ENCODE results near the gene SHLD2.
"Not testable (repeated sequence)": the region's sequence is repeated elsewhere in the genome, so short reads cannot be mapped to it uniquely, and the experiment has no call there.

Gene SHLD2

GRCh38 chr10:87127607-87128156 lies 32.7 kb downstream of the SHLD2 start:
- intact Hi-C loops (cut with DNase I): not testable (repeated sequence)

DNA sequence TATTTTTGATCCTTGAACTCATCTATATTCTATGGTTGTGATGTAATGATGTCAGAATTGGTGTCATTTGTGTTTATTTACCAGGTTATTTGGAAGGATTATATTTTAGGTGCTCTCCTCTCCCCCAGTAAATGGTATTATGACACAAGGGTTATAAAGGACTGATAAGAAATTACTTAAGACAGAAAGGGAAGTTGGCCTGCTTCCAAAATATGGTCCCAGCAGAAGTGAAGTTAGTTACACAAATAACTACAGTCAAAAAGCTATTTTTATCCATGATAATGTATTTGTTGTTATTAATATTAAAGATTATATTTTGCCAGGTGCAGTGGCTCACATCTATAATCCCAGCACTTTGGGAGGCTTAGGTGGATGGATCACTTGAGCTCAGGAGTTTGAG lies 37.2 kb downstream of the SHLD2 start:
- DNase-seq: not testable (repeated sequence)

More at GRCh38 chr10:87127607-87128156, 32.7 kb downstream of the SHLD2 start:
- DNase-seq: not testable (repeated sequence)

GRCh38 chr10:87133936-87134335 lies 38.9 kb downstream of the SHLD2 start:
- DNase-seq; intact Hi-C loops (cut with DNase I): not testable (repeated sequence)

More for the DNA sequence above, 37.2 kb downstream of the SHLD2 start:
- intact Hi-C loops (cut with DNase I): not testable (repeated sequence)

DNA sequence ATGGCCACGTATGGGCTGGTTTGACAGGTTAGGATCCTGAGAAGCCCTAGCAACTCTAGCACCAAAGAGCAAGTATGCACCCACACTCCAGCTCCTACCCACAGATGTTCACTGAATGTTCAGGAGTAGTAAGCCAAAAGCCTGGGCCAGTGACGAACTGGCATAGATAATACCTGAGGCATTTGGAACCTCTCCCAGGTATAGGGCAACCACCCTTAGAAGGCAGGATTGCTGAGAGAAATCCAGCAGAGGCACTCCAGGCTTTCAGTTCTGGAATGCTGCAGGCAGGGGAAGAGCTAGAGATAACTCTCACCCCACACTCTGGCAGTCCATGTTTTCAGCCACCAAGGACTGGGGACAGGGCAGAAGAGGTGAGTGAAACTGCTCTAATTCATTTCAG lies 39.4 kb downstream of the SHLD2 start:
- DNase-seq; intact Hi-C loops (cut with DNase I): not testable (repeated sequence)

DNA sequence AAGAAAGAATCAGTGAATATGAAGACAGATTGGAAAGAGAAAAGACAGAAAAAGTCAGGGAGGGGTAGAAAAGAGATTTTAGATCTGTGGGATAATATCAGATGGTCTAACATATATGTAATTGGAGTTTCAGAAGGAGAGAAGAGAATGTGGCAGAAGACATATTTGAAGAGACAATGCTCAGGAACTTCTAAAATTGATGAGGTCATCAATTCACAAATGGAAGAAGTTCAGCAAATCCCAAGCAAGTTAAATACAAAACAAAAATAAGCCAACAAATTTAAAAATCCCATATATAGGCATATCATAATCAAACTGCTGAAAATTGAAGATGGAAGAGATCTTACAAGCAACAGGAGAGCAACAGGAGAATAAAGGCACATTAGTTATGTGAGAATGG lies 42.5 kb downstream of the SHLD2 start:
- intact Hi-C loops (cut with DNase I); DNase-seq: not testable (repeated sequence)

DNA sequence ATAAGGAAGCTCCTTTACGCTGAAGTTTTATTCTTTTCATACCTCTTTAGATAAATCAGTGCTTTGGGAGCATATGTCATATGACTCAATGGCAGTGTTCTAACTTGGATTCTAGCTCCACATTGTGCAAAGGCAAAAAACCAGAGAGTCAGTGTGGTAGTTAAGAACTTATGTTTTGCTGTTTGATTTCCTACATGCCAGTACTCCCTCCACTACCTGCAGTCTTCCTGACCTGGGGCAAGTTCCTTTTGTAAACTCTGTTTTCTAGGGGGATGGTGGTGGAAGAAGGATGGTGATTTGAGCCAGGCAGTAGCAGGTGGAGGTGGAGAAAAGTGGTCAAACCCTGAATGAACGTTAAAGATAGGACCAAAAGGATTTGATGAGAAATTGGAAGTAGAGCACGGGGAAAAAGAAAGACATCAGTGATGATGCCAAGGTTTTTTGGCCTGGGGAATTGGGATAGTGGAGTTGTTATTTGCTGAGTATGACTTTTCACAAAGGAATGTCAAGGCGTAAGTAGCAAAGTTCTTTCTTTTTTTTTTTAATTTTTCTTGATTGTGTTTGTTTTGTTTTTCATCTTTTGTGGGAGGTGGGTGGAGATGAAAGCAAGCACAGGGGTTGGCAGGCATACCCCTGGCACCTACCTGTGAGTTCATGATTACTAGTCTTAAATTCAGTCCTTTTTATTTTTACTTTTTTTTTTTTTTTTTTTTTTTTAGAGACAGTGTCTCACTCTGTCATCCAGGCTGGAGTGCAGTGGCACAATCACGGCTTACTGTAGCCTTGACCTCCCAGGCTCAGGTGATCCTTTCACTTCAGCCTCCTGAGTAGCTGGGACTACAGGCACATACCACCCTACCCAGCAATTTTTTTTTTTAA lies 47.5 kb downstream of the SHLD2 start:
- intact Hi-C loops (cut with DNase I); DNase-seq: not testable (repeated sequence)

DNA sequence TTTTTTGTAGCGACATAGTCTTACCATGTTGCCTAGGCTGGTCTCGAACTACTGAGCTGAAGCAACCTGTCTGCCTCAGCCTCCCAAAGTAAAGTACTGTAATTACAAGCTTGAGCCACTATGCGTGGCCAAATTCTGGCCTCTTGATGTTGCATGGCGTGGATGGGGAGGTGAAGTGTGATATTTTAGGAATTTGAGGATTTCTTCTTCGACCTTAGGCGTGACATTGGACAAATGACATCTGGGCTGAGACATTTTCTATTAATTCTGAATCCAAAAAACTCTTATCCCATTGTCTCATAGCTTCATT lies 48.1 kb downstream of the SHLD2 start:
- intact Hi-C loops (cut with DNase I); DNase-seq: not testable (repeated sequence)

GRCh38 chr10:87145598-87145997 lies 50.6 kb downstream of the SHLD2 start:
- intact Hi-C loops (cut with DNase I): not testable (repeated sequence)

GRCh38 chr10:87149020-87149609 lies 54.1 kb downstream of the SHLD2 start:
- intact Hi-C loops (cut with DNase I); DNase-seq: not testable (repeated sequence)

More at GRCh38 chr10:87145598-87145997, 50.6 kb downstream of the SHLD2 start:
- DNase-seq: not testable (repeated sequence)

DNA sequence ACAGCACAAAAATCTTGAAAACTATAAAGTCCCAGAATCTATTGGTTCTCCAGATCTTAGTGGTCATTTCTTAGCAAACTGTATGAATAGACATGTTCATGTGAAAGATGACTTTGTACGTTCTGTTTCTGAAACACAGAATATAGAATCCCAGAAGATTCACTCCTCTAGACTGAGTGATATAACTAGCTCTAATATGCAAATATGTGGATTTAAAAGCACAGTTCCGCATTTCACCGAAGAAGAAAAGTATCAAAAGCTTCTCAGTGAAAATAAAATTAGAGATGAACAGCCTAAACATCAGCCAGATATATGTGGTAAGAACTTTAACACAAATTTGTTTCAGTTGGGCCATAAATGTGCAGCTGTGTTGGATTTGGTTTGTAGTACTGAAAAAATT lies 56.5 kb downstream of the SHLD2 start:
- DNase-seq: not testable (repeated sequence)

DNA sequence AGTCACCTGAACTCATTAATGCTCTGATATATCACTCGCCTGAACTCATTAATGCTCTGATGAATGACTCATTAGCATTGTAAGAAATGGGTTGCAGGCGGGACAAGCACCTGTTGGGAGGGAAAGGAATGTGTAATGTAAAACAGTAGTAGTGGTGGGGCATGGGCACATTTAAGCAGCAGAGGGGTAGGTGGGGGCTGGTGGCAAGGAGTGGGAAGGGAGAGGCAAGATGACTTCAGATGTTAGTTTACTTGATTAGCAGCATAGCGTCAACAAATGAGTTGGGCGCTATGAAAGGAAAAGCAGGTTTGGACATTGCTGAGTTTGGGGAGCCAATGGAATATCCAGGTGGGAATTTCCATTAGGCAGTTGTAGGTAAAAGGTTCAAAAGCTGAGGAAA lies 61.8 kb downstream of the SHLD2 start:
- DNase-seq: not testable (repeated sequence)

More for the DNA sequence above, 56.5 kb downstream of the SHLD2 start:
- intact Hi-C loops (cut with DNase I): not testable (repeated sequence)

DNA sequence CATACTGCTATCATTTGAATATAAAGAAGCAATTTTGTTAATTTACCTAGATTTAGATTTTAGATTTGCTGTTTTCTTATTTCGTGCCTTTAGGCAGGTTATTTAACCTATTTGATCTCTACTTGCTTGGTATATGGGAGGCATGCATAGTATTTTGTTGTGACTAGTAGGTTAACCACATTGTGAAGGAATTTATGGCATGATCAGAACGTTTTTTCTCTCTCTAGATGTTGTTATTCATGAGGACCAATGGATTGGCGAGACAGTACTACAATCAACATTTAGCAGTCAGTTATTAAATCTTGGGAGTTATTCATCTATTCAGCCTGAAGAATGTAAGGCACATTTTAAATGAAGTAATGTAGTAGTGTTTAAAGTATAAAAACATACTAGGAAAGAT lies 62.8 kb downstream of the SHLD2 start:
- intact Hi-C loops (cut with DNase I): not testable (repeated sequence)

More for the DNA sequence above, 61.8 kb downstream of the SHLD2 start:
- intact Hi-C loops (cut with DNase I): not testable (repeated sequence)

GRCh38 chr10:87162703-87163293 lies 67.8 kb downstream of the SHLD2 start:
- intact Hi-C loops (cut with DNase I); DNase-seq: not testable (repeated sequence)

More for the DNA sequence above, 62.8 kb downstream of the SHLD2 start:
- DNase-seq: not testable (repeated sequence)

- DNase-seq; intact Hi-C loops (cut with DNase I): not testable (repeated sequence)
Observed at GRCh38 chr10:87163414-87163813, 68.4 kb downstream of the SHLD2 start.

DNA sequence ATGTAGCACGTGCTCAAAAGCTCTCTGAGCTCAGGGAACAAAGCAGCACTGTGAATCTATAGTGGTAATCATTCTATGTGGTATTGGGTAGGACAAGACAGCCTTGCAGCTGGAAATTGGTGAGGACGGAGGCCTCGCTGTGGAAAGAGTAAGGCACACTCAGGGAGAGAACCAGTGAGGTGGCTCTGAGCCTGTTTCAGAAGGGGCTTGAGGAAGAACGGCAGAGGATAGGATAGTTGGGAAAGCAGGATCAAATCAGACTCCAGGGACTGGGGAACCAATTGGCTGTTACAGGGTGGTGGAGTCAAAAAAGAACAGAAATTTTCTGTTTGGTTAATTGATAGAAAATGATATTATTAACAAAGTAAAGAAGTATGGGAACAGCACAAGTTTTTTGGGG lies 74.9 kb downstream of the SHLD2 start:
- DNase-seq; intact Hi-C loops (cut with DNase I): not testable (repeated sequence)

GRCh38 chr10:87170705-87171104 lies 75.7 kb downstream of the SHLD2 start:
- intact Hi-C loops (cut with DNase I); DNase-seq: not testable (repeated sequence)

DNA sequence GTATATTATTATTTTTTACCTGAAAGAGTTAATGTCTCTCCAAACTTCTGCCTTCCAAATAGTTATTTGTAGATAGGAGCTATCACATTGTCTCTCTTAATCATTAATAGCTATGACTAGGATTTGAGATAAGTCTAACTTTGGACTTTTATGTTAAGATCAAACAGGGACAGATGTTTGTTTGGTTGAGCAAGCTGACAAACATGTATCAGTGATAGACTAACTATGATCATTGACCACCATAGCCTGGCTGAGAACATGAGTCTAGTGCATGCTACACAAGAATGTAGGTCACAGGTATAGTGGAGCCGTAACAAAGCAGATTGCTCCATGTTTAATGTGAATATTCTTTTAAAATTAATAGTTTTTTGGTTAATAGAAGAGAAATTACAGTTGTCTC lies 76.7 kb downstream of the SHLD2 start:
- intact Hi-C loops (cut with DNase I): not testable (repeated sequence)

DNA sequence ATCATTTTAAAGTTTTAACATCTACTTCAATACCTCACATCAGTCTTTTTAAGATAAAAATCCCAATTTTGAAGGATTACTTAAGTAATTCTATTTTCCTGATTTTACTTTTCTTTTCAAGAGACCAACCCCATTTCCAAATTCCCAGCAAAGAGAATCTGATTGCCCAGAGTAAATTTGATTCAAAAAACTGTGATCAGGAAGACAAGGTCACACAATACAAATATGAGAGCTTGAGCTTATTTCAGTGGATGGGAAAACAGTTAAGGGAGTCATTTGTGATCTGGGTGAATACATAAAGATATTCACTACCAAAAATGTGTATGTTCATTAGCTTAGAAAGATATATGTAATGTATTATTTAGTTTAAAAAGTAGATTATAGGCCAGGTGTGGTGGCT lies 77.2 kb downstream of the SHLD2 start:
- intact Hi-C loops (cut with DNase I); DNase-seq: not testable (repeated sequence)

More for the DNA sequence above, 76.7 kb downstream of the SHLD2 start:
- DNase-seq: not testable (repeated sequence)

DNA sequence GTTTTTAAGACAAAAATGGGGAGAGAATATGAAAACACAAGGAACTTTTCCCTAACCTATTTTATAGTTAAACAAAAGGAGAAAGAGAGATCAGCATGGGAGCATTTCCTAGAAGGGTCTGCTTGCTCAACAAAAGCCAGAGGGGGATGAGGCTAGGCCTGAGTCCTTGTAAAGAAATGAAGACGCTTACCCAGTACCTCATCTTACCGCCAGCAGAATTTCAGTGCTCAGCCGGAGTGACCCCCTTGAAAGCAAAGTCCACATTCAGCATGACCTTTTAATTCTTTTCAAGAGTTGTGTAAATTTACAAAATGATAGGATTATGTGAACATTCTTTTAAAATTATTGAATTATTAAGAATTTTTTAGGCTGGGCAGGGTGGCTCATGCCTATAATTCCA lies 82.6 kb downstream of the SHLD2 start:
- intact Hi-C loops (cut with DNase I); DNase-seq: not testable (repeated sequence)

All from head of caudate nucleus (tissue), 42 donors.